Measurements from ENCODE around the gene TMEM108. TPM values are rescaled to one million over a fixed set of nuclear protein-coding genes. Genes with fewer than 3 reads are reported as not detected.

TMEM108 gene
- total and polyA plus RNA-seq, 2 donors: 2.3 to 23.8 TPM

- peak; percentile 40 for DNase-seq (ENCODE audit: extremely low spot score)
- Histone ChIP-seq H3K27ac (ENCODE audit: low read depth) (no peak overlapping the region), H3K4me3 (ENCODE audit: low read depth, low read length) (no peak overlapping the region), H3K4me1 (ENCODE audit: insufficient read depth) (no peaks in the 10 kb centered on the region), H3K36me3 (ENCODE audit: insufficient read depth) (no peaks in the 10 kb centered on the region)
- 49% methylated on average over 1 of the region's 1 CpG for WGBS
Measured at GRCh38 chr3:133209871-133210550, 171.8 kb downstream of the TMEM108 start.

- Histone ChIP-seq H3K27ac (ENCODE audit: low read depth) (no peak overlapping the region), H3K36me3 (ENCODE audit: insufficient read depth) (no peaks in the 10 kb centered on the region), H3K4me1 (ENCODE audit: insufficient read depth) (no peaks in the 10 kb centered on the region), H3K4me3 (ENCODE audit: low read depth, low read length) (no peak overlapping the region)
- peak; percentile 4 for DNase-seq (ENCODE audit: extremely low spot score)
- WGBS: 56% methylated on average over 4 of the region's 4 CpGs
Measured at GRCh38 chr3:133210656-133211055, 172.5 kb downstream of the TMEM108 start.

GRCh38 chr3:133211449-133211848, 173.3 kb downstream of the TMEM108 start:
- H3K4me1 ChIP-seq (ENCODE audit: insufficient read depth): no peaks in the 10 kb centered on the region
- no peak for DNase-seq (ENCODE audit: extremely low spot score)
- WGBS: 21% methylated on average over 2 of the region's 2 CpGs

GRCh38 chr3:133211856-133212255, 173.7 kb downstream of the TMEM108 start:
- Histone ChIP-seq H3K27ac (ENCODE audit: low read depth) (no peak overlapping the region), H3K4me1 (ENCODE audit: insufficient read depth) (no peaks in the 10 kb centered on the region), H3K4me3 (ENCODE audit: low read depth, low read length) (no peak overlapping the region), H3K36me3 (ENCODE audit: insufficient read depth) (no peaks in the 10 kb centered on the region)
- DNase-seq (ENCODE audit: extremely low spot score): no peak

More at GRCh38 chr3:133211449-133211848, 173.3 kb downstream of the TMEM108 start:
- Histone ChIP-seq H3K36me3 (ENCODE audit: insufficient read depth) (no peaks in the 10 kb centered on the region), H3K4me3 (ENCODE audit: low read depth, low read length) (no peak overlapping the region), H3K27ac (ENCODE audit: low read depth) (no peak overlapping the region)

GRCh38 chr3:133213937-133214336, 175.7 kb downstream of the TMEM108 start:
- Histone ChIP-seq H3K36me3 (ENCODE audit: insufficient read depth) (no peaks in the 10 kb centered on the region), H3K27ac (ENCODE audit: low read depth) (no peak overlapping the region), H3K4me3 (ENCODE audit: low read depth, low read length) (no peak overlapping the region), H3K4me1 (ENCODE audit: insufficient read depth) (no peaks in the 10 kb centered on the region)
- DNase-seq (ENCODE audit: extremely low spot score): no peak
- 81% methylated on average over 2 of the region's 2 CpGs for WGBS

GRCh38 chr3:133227813-133228212, 189.6 kb downstream of the TMEM108 start:
- Histone ChIP-seq H3K4me1 (ENCODE audit: insufficient read depth) (no peaks in the 10 kb centered on the region), H3K36me3 (ENCODE audit: insufficient read depth) (no peaks in the 10 kb centered on the region), H3K27ac (ENCODE audit: low read depth) (no peak overlapping the region), H3K4me3 (ENCODE audit: low read depth, low read length) (no peak overlapping the region)
- WGBS: 74% methylated on average over 3 of the region's 3 CpGs
- no peak for DNase-seq (ENCODE audit: extremely low spot score)

- DNase-seq (ENCODE audit: extremely low spot score): no peak
- 52% methylated on average over 4 of the region's 4 CpGs for WGBS
- H3K27ac ChIP-seq (ENCODE audit: low read depth): no peak overlapping the region
- no peak overlapping the region for H3K4me3 ChIP-seq (ENCODE audit: low read depth, low read length)
- H3K36me3 ChIP-seq (ENCODE audit: insufficient read depth): no peaks in the 10 kb centered on the region
- H3K4me1 ChIP-seq (ENCODE audit: insufficient read depth): no peaks in the 10 kb centered on the region
Measured at GRCh38 chr3:133230195-133230594, 192.0 kb downstream of the TMEM108 start.

- no peak for DNase-seq (ENCODE audit: extremely low spot score)
- WGBS: 87% methylated on average over 1 of the region's 1 CpG
- Histone ChIP-seq H3K36me3 (ENCODE audit: insufficient read depth) (peaks cover 2% of the 10 kb centered on the region), H3K27ac (ENCODE audit: low read depth) (no peak overlapping the region), H3K4me1 (ENCODE audit: insufficient read depth) (no peaks in the 10 kb centered on the region), H3K4me3 (ENCODE audit: low read depth, low read length) (no peak overlapping the region)
Measured at GRCh38 chr3:133236901-133237300, 198.7 kb downstream of the TMEM108 start.

- DNase-seq (ENCODE audit: extremely low spot score): peak; percentile 53
- peaks cover 2% of the 10 kb centered on the region for H3K36me3 ChIP-seq (ENCODE audit: insufficient read depth)
- H3K4me3 ChIP-seq (ENCODE audit: low read depth, low read length): no peak overlapping the region
Measured at GRCh38 chr3:133237380-133237779, 199.2 kb downstream of the TMEM108 start.

GRCh38 chr3:133238015-133238414, 199.8 kb downstream of the TMEM108 start:
- Histone ChIP-seq H3K4me3 (ENCODE audit: low read depth, low read length) (no peak overlapping the region), H3K27ac (ENCODE audit: low read depth) (no peak overlapping the region)
- 69% methylated on average over 3 of the region's 3 CpGs for WGBS

More at GRCh38 chr3:133237380-133237779, 199.2 kb downstream of the TMEM108 start:
- no peak overlapping the region for H3K27ac ChIP-seq (ENCODE audit: low read depth)
- no peaks in the 10 kb centered on the region for H3K4me1 ChIP-seq (ENCODE audit: insufficient read depth)

GRCh38 chr3:133246119-133246518, 207.9 kb downstream of the TMEM108 start:
- DNase-seq (ENCODE audit: extremely low spot score): no peak
- Histone ChIP-seq H3K36me3 (ENCODE audit: insufficient read depth) (no peaks in the 10 kb centered on the region), H3K4me1 (ENCODE audit: insufficient read depth) (no peaks in the 10 kb centered on the region), H3K27ac (ENCODE audit: low read depth) (no peak overlapping the region), H3K4me3 (ENCODE audit: low read depth, low read length) (no peak overlapping the region)
- WGBS: 93% methylated on average over 1 of the region's 1 CpG

More at GRCh38 chr3:133238015-133238414, 199.8 kb downstream of the TMEM108 start:
- H3K36me3 ChIP-seq (ENCODE audit: insufficient read depth): peaks cover 2% of the 10 kb centered on the region
- H3K4me1 ChIP-seq (ENCODE audit: insufficient read depth): no peaks in the 10 kb centered on the region
- DNase-seq (ENCODE audit: extremely low spot score): no peak

GRCh38 chr3:133246773-133247172, 208.6 kb downstream of the TMEM108 start:
- no peaks in the 10 kb centered on the region for H3K36me3 ChIP-seq (ENCODE audit: insufficient read depth)
- no peak for DNase-seq (ENCODE audit: extremely low spot score)
- H3K4me3 ChIP-seq (ENCODE audit: low read depth, low read length): no peak overlapping the region
- H3K4me1 ChIP-seq (ENCODE audit: insufficient read depth): no peaks in the 10 kb centered on the region
- no peak overlapping the region for H3K27ac ChIP-seq (ENCODE audit: low read depth)

GRCh38 chr3:133248389-133248788, 210.2 kb downstream of the TMEM108 start:
- Histone ChIP-seq H3K27ac (ENCODE audit: low read depth) (no peak overlapping the region), H3K36me3 (ENCODE audit: insufficient read depth) (no peaks in the 10 kb centered on the region), H3K4me3 (ENCODE audit: low read depth, low read length) (no peak overlapping the region), H3K4me1 (ENCODE audit: insufficient read depth) (no peaks in the 10 kb centered on the region)
- DNase-seq (ENCODE audit: extremely low spot score): no peak
- 76% methylated on average over 2 of the region's 2 CpGs for WGBS

- DNase-seq (ENCODE audit: extremely low spot score): no peak
- WGBS: 80% methylated on average over 2 of the region's 2 CpGs
- Histone ChIP-seq H3K36me3 (ENCODE audit: insufficient read depth) (no peaks in the 10 kb centered on the region), H3K27ac (ENCODE audit: low read depth) (no peak overlapping the region), H3K4me1 (ENCODE audit: insufficient read depth) (no peaks in the 10 kb centered on the region), H3K4me3 (ENCODE audit: low read depth, low read length) (no peak overlapping the region)
Measured at GRCh38 chr3:133249490-133249889, 211.3 kb downstream of the TMEM108 start.

- Histone ChIP-seq H3K4me1 (ENCODE audit: insufficient read depth) (no peaks in the 10 kb centered on the region), H3K36me3 (ENCODE audit: insufficient read depth) (no peaks in the 10 kb centered on the region), H3K27ac (ENCODE audit: low read depth) (no peak overlapping the region), H3K4me3 (ENCODE audit: low read depth, low read length) (no peak overlapping the region)
- no peak for DNase-seq (ENCODE audit: extremely low spot score)
- WGBS: 98% methylated on average over 2 of the region's 2 CpGs
Measured at GRCh38 chr3:133254151-133254550, 216.0 kb downstream of the TMEM108 start.

Measured in urinary bladder (tissue), 4 donors.